Keratinocyte (primary cell): ENCODE measurements around the gene TRPM2.

Experiments used
- CTCF ChIP-seq, 3 experiments: IDR thresholded peaks in 1 of 3; conservative IDR thresholded peaks in 1 of 3; optimal IDR thresholded peaks in 1 of 3; 2 replicates in 2 of 3; 3 replicates in 1 of 3; pipeline versions ENCODE3 to v1.5.1; 2011; ENCODE audit warnings: low read length in 3 of 3, mild to moderate bottlenecking in 3 of 3, moderate library complexity in 2 of 3, control low read depth in 1 of 3, inconsistent platforms in 1 of 3; ENCODE audit not compliant: insufficient read depth in 2 of 3; ENCODE audit errors: extremely low read depth in 1 of 3
- EZH2 ChIP-seq: IDR thresholded peaks from one replicate; pipeline ENCODE4 v1.6.1; 2012; ENCODE audit warnings: inconsistent platforms, mild to moderate bottlenecking, low read length, moderate library complexity

GRCh38 chr21:44485796-44486195, 132.4 kb downstream of the TRPM2 start:
- TF ChIP-seq CTCF (optimal IDR thresholded peaks at IDR 0.05 in 1 of 3, IDR thresholded peaks at IDR 0.05 in 1 of 3, conservative IDR thresholded peaks at IDR 0.05 in 1 of 3; ENCODE audit: extremely low read depth in 1 of 3, insufficient read depth in 2 of 3, low read length in 3 of 3) (no peak), EZH2 (no peak)
